HepG2 (cell line): ENCODE data around the gene GPR17. TPM values are rescaled to one million over a fixed set of nuclear protein-coding genes. Genes with fewer than 3 reads are reported as not detected.

Source experiments
- ATAC-seq: fragments of 200-7000 bp; cut with Tn5 transposase; 3 replicates; pipeline ENCODE4 v1.9.1; 2020; ENCODE audit warnings: mild to moderate bottlenecking, moderate library complexity
- BruUV-seq: library from RNA; stranded (reverse); fragments of 400-500 nt; replicated peaks from 2 replicates; lab custom pipeline; 2021; lab: Mats Ljungman, UMichigan
- CTCF ChIA-PET: fragments of 300-600 bp; formaldehyde crosslinking; extraction: SDS; loops from one replicate; lab custom pipeline; 2021; ENCODE audit warnings: low total read pairs, inconsistent platforms, low intra/inter-chr PET ratio; lab: Yijun Ruan, JAX
- POLR2A ChIA-PET: fragments of 350-600 bp; sonication (Branson Sonifier 250); formaldehyde crosslinking; loops from one replicate; lab custom pipeline; 2020; ENCODE audit warnings: antibody characterized with exemption, inconsistent platforms; lab: Yijun Ruan, JAX
- DNase-seq: peaks from one replicate; pipeline ENCODE4 v3.0.0-alpha.2; 2015; ENCODE audit warnings: low spot score
- FAIRE-seq: peaks from 3 replicates; lab custom pipeline; 2011; peaks lifted over from hg19 to GRCh38; lab: Jason Lieb, UNC
- H2AFZ ChIP-seq: one replicate; pipeline ENCODE4 v1.6.1; 2011; ENCODE audit warnings: low read length, inconsistent platforms
- H3K27ac ChIP-seq: fragments of 300-600 bp; 3 replicates; pipeline ENCODE4 v1.8.0; 2011; ENCODE audit warnings: mixed run types, mild to moderate bottlenecking, mixed read lengths, low read length, inconsistent platforms; ENCODE audit not compliant: insufficient read depth; ENCODE audit errors: extremely low read length
- H3K27me3 ChIP-seq, 2 experiments: fragments of 200-600 bp in 1 of 2; 2 replicates in 1 of 2; 3 replicates in 1 of 2; pipeline versions ENCODE4 v1.6.0 to v1.8.0; 2011; ENCODE audit warnings: low read length in 2 of 2, mild to moderate bottlenecking in 2 of 2, moderate library complexity in 2 of 2, inconsistent platforms in 1 of 2; ENCODE audit not compliant: insufficient read depth in 2 of 2, control insufficient read depth in 1 of 2
- H3K36me3 ChIP-seq, 2 experiments: fragments of 200-600 bp in 1 of 2; replicated peaks in 1 of 2; 2 replicates in 1 of 2; 3 replicates in 1 of 2; pipeline versions ENCODE4 v1.5.1 to v1.8.0; 2011; ENCODE audit warnings: low read length in 2 of 2, inconsistent platforms in 1 of 2; ENCODE audit not compliant: insufficient read depth in 2 of 2, control insufficient read depth in 1 of 2
- H3K4me1 ChIP-seq: 2 replicates; pipeline ENCODE4 v1.5.1; 2012; ENCODE audit warnings: low read length, inconsistent platforms; ENCODE audit not compliant: insufficient read depth
- H3K4me2 ChIP-seq: 2 replicates; pipeline ENCODE4 v1.6.0; 2011; ENCODE audit warnings: low read depth, low read length, inconsistent platforms
- H3K4me3 ChIP-seq, 3 experiments: fragments of 200-600 bp in 1 of 3; sonication (generic), shearing (Covaris generic) in 1 of 3; replicated peaks in 1 of 3; 2 replicates each; pipeline ENCODE4 v1.5.1; 2011 to 2016; ENCODE audit warnings: low read length in 3 of 3, inconsistent platforms in 2 of 3, low read depth in 2 of 3, mild to moderate bottlenecking in 2 of 3, control low read depth in 1 of 3, mixed read lengths in 1 of 3; ENCODE audit not compliant: insufficient read depth in 1 of 3
- H3K79me2 ChIP-seq: one replicate; pipeline ENCODE4 v1.6.1; 2011; ENCODE audit warnings: low read length, inconsistent platforms; ENCODE audit not compliant: insufficient read depth
- H3K9ac ChIP-seq: 2 replicates; pipeline ENCODE4 v1.6.0; 2011; ENCODE audit warnings: mild to moderate bottlenecking, low read depth, low read length, inconsistent platforms; ENCODE audit not compliant: insufficient read depth
- H3K9me3 ChIP-seq: 2 replicates; pipeline ENCODE4 v1.5.1; 2012; ENCODE audit warnings: mild to moderate bottlenecking, low read length
- H4K20me1 ChIP-seq: 2 replicates; pipeline ENCODE4 v1.6.0; 2011; ENCODE audit warnings: inconsistent platforms, mild to moderate bottlenecking, low read length, moderate library complexity; ENCODE audit not compliant: insufficient read depth
- ATF3 ChIP-seq: sonication (generic); formaldehyde crosslinking; IDR thresholded peaks from 2 replicates; pipeline ENCODE4 v1.4.0; 2020; ENCODE audit warnings: missing genetic modification reagents
- ATF7-NPFF ChIP-seq: sonication (generic); formaldehyde crosslinking; IDR thresholded peaks from 2 replicates; pipeline ENCODE4 v1.8.1; 2023; ENCODE audit warnings: mild to moderate bottlenecking, low read depth, missing genetic modification reagents, moderate library complexity
- CHCHD3 ChIP-seq: sonication (generic); formaldehyde crosslinking; IDR thresholded peaks from 2 replicates; pipeline ENCODE4 v1.8.0; 2022; ENCODE audit warnings: mild to moderate bottlenecking, missing genetic modification reagents, moderate library complexity
- FIP1L1 ChIP-seq: fragments of 200-400 bp; formaldehyde crosslinking; IDR thresholded peaks from 2 replicates; pipeline ENCODE4 v1.6.1; 2018; ENCODE audit warnings: low read depth, mild to moderate bottlenecking, low read length, moderate library complexity, borderline replicate concordance; ENCODE audit not compliant: insufficient read depth
- FOXO1 ChIP-seq: sonication (generic); formaldehyde crosslinking; IDR thresholded peaks from 2 replicates; pipeline ENCODE4 v1.4.0; 2020; ENCODE audit warnings: missing genetic modification reagents
- HDAC6 ChIP-seq: fragments of 200-600 bp; sonication (generic); IDR thresholded peaks from 2 replicates; pipeline ENCODE4 v1.7.0; 2017; ENCODE audit warnings: mild to moderate bottlenecking, antibody characterized with exemption, low read length, low read depth
- HNRNPUL1 ChIP-seq: fragments of 200-400 bp; formaldehyde crosslinking; IDR thresholded peaks from 2 replicates; pipeline ENCODE4 v1.6.1; 2017; ENCODE audit warnings: low read depth, mild to moderate bottlenecking, low read length, moderate library complexity
- KDM2A ChIP-seq: sonication (generic); formaldehyde crosslinking; IDR thresholded peaks from 2 replicates; pipeline ENCODE4 v1.4.0; 2020; ENCODE audit warnings: low read depth, missing genetic modification reagents, borderline replicate concordance
- SATB2 ChIP-seq: sonication (generic); formaldehyde crosslinking; IDR thresholded peaks from 2 replicates; pipeline ENCODE4 v1.5.0; 2020; ENCODE audit warnings: missing genetic modification reagents
- SMAD3 ChIP-seq: sonication (generic); formaldehyde crosslinking; IDR thresholded peaks from 2 replicates; pipeline ENCODE4 v1.4.0; 2020; ENCODE audit warnings: missing genetic modification reagents
- STAT5B ChIP-seq: sonication (generic); formaldehyde crosslinking; IDR thresholded peaks from 2 replicates; pipeline ENCODE4 v1.4.0; 2020; ENCODE audit warnings: missing genetic modification reagents
- TFE3 ChIP-seq: IDR thresholded peaks from 2 replicates; pipeline ENCODE4 v1.6.1; 2016
- ZBTB34 ChIP-seq: sonication (generic); formaldehyde crosslinking; IDR thresholded peaks from 2 replicates; pipeline ENCODE4 v1.8.0; 2022; ENCODE audit warnings: mild to moderate bottlenecking, missing genetic modification reagents
- ZNF441 ChIP-seq: sonication (generic); formaldehyde crosslinking; IDR thresholded peaks from 2 replicates; pipeline ENCODE4 v1.7.0; 2021; ENCODE audit warnings: missing genetic modification reagents, borderline replicate concordance
- ZNF878 ChIP-seq: sonication (generic); formaldehyde crosslinking; IDR thresholded peaks from 2 replicates; pipeline ENCODE4 v1.8.1; 2023; ENCODE audit warnings: mild to moderate bottlenecking, missing genetic modification reagents, moderate library complexity
- WGBS: methylation state at CpG from one replicate; pipeline ENCODE4 v1.1.6; 2017; ENCODE audit warnings: low lambda C conversion rate; 5-methylcytosine and 5-hydroxymethylcytosine counted together
- in situ Hi-C: cut with HindIII; loops from 2 replicates; pipeline ENCODE4 v1.10.0; 2017; ENCODE audit warnings: low pct_unique_long_range_greater_than_20kb; ENCODE audit not compliant: extremely low pct_ligation_motif_present
- intact Hi-C: fragments of 100-400 bp; cut with micrococcal nuclease; formaldehyde crosslinking; loops from one replicate; pipeline ENCODE4 v1.10.0; 2022; ENCODE audit not compliant: unreplicated experiment
- polyA plus RNA-seq, 8 experiments: library from polyadenylated mRNA; depleted of rRNA in 3 of 8; stranded (reverse) in 7 of 8; unstranded in 1 of 8; fragments of >200 nt; fragmentation: Illumina TruSeq in 4 of 8; extraction: Trizol in 4 of 8; gene quantifications; 2 replicates each; pipeline versions ENCODE4 v1.2.1 to v1.2.3, GENCODE V29; 2011 to 2016; ENCODE audit warnings: low read depth in 4 of 8, missing spikeins in 1 of 8, mixed read lengths in 1 of 8; ENCODE audit not compliant: insufficient read depth in 1 of 8
- total RNA-seq, 5 experiments: library from RNA; depleted of rRNA; stranded (reverse); fragments of >200 nt; fragmentation: Illumina TruSeq; extraction: Trizol; gene quantifications; 2 replicates each; pipeline ENCODE4 v1.2.3, GENCODE V29; 2016; ENCODE audit warnings: low read depth in 1 of 5
- TF ChIP-seq, protein P1 (sequence below): sonication (generic); formaldehyde crosslinking; IDR thresholded peaks from 2 replicates; pipeline ENCODE4 v1.8.0; 2022; ENCODE audit warnings: mild to moderate bottlenecking, missing genetic modification reagents, moderate library complexity

GPR17 gene
- total and polyA plus RNA-seq, 2 of the 13 experiments (the other 11 are each of a cell fraction or from before 2014, with no cell fraction given), result not detected

GRCh38 chr2:127676906-127677305 lies 31.0 kb downstream of the GPR17 start:
- ATAC-seq (no peak), FAIRE-seq (no peak), DNase-seq (no peak)
- H3K79me2 ChIP-seq, result no peaks in the 10 kb centered on the region
- H3K27me3 ChIP-seq, result peaks cover 20 to 91% of the 10 kb centered on the region in 2 experiments
- no peaks in the 10 kb centered on the region; the same call in 1 of the 2 replicates for H4K20me1 ChIP-seq
- H2AFZ ChIP-seq, result no peak overlapping the region
- BruUV-seq, result no TSS peak
- H3K4me1 ChIP-seq, result peaks cover 27% of the 10 kb centered on the region
- no peak overlapping the region for H3K4me3 ChIP-seq
- intact Hi-C loops (no loop called here), in situ Hi-C loops (no loop called here)
- ChIA-PET CTCF (no interaction called here), POLR2A (interaction anchor here (0.9 kb wide), 1 partner anchor 25 kb away, joined by 3 read pairs; the partner anchor contains the start of gene SFT2D3)
- H3K36me3 ChIP-seq, result no peaks in the 10 kb centered on the region
- 46% methylated on average over 2 of the region's 2 CpGs for WGBS
- H3K9me3 ChIP-seq, result no peaks in the 10 kb centered on the region
- no peak overlapping the region for H3K4me2 ChIP-seq
- H3K9ac ChIP-seq, result no peak overlapping the region
- H3K27ac ChIP-seq, result no peak overlapping the region
- no peak for TF ChIP-seq ZBTB34 (CRISPR knock-in tag)
- no peak for TF ChIP-seq TFE3 (CRISPR knock-in tag)
- TF ChIP-seq ATF3 (CRISPR knock-in tag), result no peak
- no peak for TF ChIP-seq HNRNPUL1
- no peak for TF ChIP-seq ZNF441
- TF ChIP-seq SATB2 (CRISPR knock-in tag), result no peak
- TF ChIP-seq, protein P1, sequence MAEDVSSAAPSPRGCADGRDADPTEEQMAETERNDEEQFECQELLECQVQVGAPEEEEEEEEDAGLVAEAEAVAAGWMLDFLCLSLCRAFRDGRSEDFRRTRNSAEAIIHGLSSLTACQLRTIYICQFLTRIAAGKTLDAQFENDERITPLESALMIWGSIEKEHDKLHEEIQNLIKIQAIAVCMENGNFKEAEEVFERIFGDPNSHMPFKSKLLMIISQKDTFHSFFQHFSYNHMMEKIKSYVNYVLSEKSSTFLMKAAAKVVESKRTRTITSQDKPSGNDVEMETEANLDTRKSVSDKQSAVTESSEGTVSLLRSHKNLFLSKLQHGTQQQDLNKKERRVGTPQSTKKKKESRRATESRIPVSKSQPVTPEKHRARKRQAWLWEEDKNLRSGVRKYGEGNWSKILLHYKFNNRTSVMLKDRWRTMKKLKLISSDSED (CRISPR knock-in tag), result no peak
- no peak for TF ChIP-seq ZNF878 (CRISPR knock-in tag)
- no peak for TF ChIP-seq SMAD3
- TF ChIP-seq FOXO1 (CRISPR knock-in tag), result no peak
- no peak for TF ChIP-seq ATF7-NPFF (CRISPR knock-in tag)
- no peak for TF ChIP-seq STAT5B
- TF ChIP-seq KDM2A, result no peak
- no peak for TF ChIP-seq FIP1L1
- no peak for TF ChIP-seq CHCHD3 (CRISPR knock-in tag)
- no peak for TF ChIP-seq HDAC6
